ENCODE data around the gene FAM170B.

FAM170B gene

GRCh38 chr10:49158404-49158803 lies 24.6 kb upstream of the FAM170B start:
- no peaks in the 10 kb centered on the region for H4K20me1 ChIP-seq (ENCODE audit: insufficient read depth, low read length)
- TF ChIP-seq EZH2phosphoT487 (IDR thresholded peaks at IDR 0.05; ENCODE audit: low read depth) = no peak
- TF ChIP-seq, protein P1, sequence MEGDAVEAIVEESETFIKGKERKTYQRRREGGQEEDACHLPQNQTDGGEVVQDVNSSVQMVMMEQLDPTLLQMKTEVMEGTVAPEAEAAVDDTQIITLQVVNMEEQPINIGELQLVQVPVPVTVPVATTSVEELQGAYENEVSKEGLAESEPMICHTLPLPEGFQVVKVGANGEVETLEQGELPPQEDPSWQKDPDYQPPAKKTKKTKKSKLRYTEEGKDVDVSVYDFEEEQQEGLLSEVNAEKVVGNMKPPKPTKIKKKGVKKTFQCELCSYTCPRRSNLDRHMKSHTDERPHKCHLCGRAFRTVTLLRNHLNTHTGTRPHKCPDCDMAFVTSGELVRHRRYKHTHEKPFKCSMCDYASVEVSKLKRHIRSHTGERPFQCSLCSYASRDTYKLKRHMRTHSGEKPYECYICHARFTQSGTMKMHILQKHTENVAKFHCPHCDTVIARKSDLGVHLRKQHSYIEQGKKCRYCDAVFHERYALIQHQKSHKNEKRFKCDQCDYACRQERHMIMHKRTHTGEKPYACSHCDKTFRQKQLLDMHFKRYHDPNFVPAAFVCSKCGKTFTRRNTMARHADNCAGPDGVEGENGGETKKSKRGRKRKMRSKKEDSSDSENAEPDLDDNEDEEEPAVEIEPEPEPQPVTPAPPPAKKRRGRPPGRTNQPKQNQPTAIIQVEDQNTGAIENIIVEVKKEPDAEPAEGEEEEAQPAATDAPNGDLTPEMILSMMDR (IDR thresholded peaks at IDR 0.05; ENCODE audit: low read depth, low read length) = no peak
- no peaks in the 10 kb centered on the region for H3K79me2 ChIP-seq (ENCODE audit: low read length)
- H3K27me3 ChIP-seq (ENCODE audit: low read depth, low read length) = no peaks in the 10 kb centered on the region
- H3K36me3 ChIP-seq (replicated peaks; ENCODE audit: low read depth, low read length) = no peaks in the 10 kb centered on the region
- no peak overlapping the region for H3K9ac ChIP-seq (ENCODE audit: low read length)
- H3K4me1 ChIP-seq (ENCODE audit: low read length) = no peaks in the 10 kb centered on the region
- H3K27ac ChIP-seq (ENCODE audit: low read length) = no peak overlapping the region
- no peak overlapping the region for H3K4me2 ChIP-seq (ENCODE audit: low read length)
- no peak overlapping the region for H2AFZ ChIP-seq (ENCODE audit: low read depth, low read length)
- no peaks in the 10 kb centered on the region for H3K9me3 ChIP-seq (ENCODE audit: insufficient read depth, low read length)
- no peak overlapping the region for H3K4me3 ChIP-seq (ENCODE audit: low read length)

DNA sequence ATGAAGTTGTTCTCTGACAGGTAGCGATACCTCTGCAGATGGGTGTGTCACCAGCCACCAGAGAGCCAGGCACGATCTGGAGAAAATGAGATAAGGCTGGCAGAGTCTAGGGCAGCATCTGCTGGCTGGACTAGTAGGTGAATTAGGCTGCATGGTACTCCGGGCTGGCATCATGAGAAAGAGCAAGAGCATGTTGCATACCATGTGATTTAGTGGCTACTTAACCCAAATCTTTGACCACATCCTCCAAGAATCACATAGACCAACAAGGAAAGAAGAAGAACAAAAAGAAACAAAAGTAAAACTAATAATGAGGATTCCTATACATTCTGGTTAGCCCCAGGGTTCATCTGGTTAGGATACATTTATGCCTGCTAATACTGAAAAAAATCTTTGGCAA lies 23.4 kb upstream of the FAM170B start:
- Histone ChIP-seq H3K4me1 (ENCODE audit: low read length) (no peaks in the 10 kb centered on the region), H2AFZ (ENCODE audit: low read depth, low read length) (no peak overlapping the region), H3K9me3 (ENCODE audit: insufficient read depth, low read length) (no peaks in the 10 kb centered on the region), H3K36me3 (replicated peaks; ENCODE audit: low read depth, low read length) (no peaks in the 10 kb centered on the region), H3K27me3 (ENCODE audit: low read depth, low read length) (no peaks in the 10 kb centered on the region), H3K4me3 (ENCODE audit: low read length) (no peak overlapping the region), H4K20me1 (ENCODE audit: insufficient read depth, low read length) (no peaks in the 10 kb centered on the region), H3K9ac (ENCODE audit: low read length) (no peak overlapping the region), H3K27ac (ENCODE audit: low read length) (no peak overlapping the region), H3K79me2 (ENCODE audit: low read length) (no peaks in the 10 kb centered on the region), H3K4me2 (ENCODE audit: low read length) (no peak overlapping the region)
- no peak for TF ChIP-seq EZH2phosphoT487 (IDR thresholded peaks at IDR 0.05; ENCODE audit: low read depth)
- TF ChIP-seq, protein P1 (IDR thresholded peaks at IDR 0.05; ENCODE audit: low read depth, low read length) = no peak

DNA sequence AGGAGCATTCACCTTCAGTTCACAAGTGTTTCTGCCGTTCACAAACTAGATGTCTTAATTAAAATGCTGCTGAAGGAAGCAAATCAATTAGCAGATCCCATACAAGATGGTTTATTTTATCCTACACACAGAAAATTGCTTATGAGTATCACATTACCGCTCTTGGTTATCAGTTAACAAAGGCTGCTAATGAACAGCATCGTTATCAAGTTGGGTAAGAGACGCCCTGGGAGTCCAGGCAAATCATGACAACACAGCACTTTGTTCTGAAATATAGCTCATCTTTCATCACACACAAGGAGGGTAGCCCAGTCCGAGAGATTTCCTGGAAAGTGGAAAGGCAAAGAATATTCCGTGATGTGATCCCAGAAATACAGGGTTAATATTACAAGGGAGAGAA lies 20.8 kb upstream of the FAM170B start:
- H4K20me1 ChIP-seq (ENCODE audit: insufficient read depth, low read length) = no peaks in the 10 kb centered on the region
- H3K79me2 ChIP-seq (ENCODE audit: low read length) = no peaks in the 10 kb centered on the region

GRCh38 chr10:49153971-49154370 lies 20.1 kb upstream of the FAM170B start:
- Histone ChIP-seq H4K20me1 (ENCODE audit: insufficient read depth, low read length) (no peaks in the 10 kb centered on the region), H3K27ac (ENCODE audit: low read length) (no peak overlapping the region), H3K36me3 (replicated peaks; ENCODE audit: low read depth, low read length) (no peaks in the 10 kb centered on the region), H3K27me3 (ENCODE audit: low read depth, low read length) (no peaks in the 10 kb centered on the region), H2AFZ (ENCODE audit: low read depth, low read length) (no peak overlapping the region), H3K9me3 (ENCODE audit: insufficient read depth, low read length) (no peaks in the 10 kb centered on the region), H3K4me1 (ENCODE audit: low read length) (no peaks in the 10 kb centered on the region), H3K4me2 (ENCODE audit: low read length) (no peak overlapping the region), H3K79me2 (ENCODE audit: low read length) (no peaks in the 10 kb centered on the region), H3K4me3 (ENCODE audit: low read length) (no peak overlapping the region), H3K9ac (ENCODE audit: low read length) (no peak overlapping the region)
- TF ChIP-seq, protein P1 (IDR thresholded peaks at IDR 0.05; ENCODE audit: low read depth, low read length) = no peak

More for the DNA sequence above, 20.8 kb upstream of the FAM170B start:
- TF ChIP-seq, protein P1 (IDR thresholded peaks at IDR 0.05; ENCODE audit: low read depth, low read length) = no peak
- no peak for TF ChIP-seq EZH2phosphoT487 (IDR thresholded peaks at IDR 0.05; ENCODE audit: low read depth)
- no peaks in the 10 kb centered on the region for H3K36me3 ChIP-seq (replicated peaks; ENCODE audit: low read depth, low read length)
- H3K27ac ChIP-seq (ENCODE audit: low read length) = no peak overlapping the region
- no peaks in the 10 kb centered on the region for H3K4me1 ChIP-seq (ENCODE audit: low read length)
- H3K4me3 ChIP-seq (ENCODE audit: low read length) = no peak overlapping the region
- H3K9ac ChIP-seq (ENCODE audit: low read length) = no peak overlapping the region
- no peaks in the 10 kb centered on the region for H3K9me3 ChIP-seq (ENCODE audit: insufficient read depth, low read length)
- no peaks in the 10 kb centered on the region for H3K27me3 ChIP-seq (ENCODE audit: low read depth, low read length)
- no peak overlapping the region for H3K4me2 ChIP-seq (ENCODE audit: low read length)
- H2AFZ ChIP-seq (ENCODE audit: low read depth, low read length) = no peak overlapping the region
